ENCODE measurements around the gene ASH1L. TPM values are rescaled to one million over a fixed set of nuclear protein-coding genes. Genes with fewer than 3 reads are reported as not detected.

ASH1L gene
- total RNA-seq, 1 donor = 44.8 TPM

DNA sequence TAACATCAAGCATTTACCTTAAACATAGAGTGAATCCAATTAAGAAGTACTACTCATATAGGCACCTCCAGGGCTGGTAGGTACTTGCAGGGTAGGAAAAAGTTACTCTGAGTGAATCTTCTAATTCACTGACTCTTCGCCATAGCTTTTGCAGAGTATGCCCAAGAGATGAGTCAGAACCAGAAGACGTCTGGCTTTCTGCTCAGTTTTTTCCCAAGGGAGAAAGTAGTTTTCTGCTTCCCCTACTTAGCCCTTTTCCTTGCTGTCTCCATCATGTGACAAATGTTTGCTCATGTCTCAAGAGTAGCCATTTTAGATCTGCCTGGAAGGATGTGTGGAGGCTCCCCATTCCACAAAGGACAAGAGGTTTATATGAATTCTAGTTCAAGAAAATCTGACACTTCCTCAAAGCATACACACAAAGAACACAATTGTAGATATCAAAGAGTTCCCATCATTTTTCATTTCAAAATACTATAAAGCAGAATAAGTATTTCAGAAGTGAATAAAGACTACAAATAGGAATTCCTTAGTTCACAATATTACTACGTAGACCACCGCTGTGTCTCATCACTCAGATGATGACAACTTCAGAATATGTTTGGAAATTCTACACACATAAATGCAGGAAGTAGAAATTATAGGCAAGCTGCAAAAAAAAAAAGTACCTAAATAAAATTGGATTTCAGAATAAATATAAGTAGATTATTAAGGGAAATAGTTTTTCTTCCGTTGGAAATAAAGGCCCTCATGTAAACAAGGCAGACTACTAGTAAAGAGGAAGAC is 98.5 kb downstream of the ASH1L start:
- DNase-seq (ENCODE audit: low read depth) = peak; percentile 95
- H3K4me3 ChIP-seq (ENCODE audit: low read depth, low read length) = no peak overlapping the region
- TF ChIP-seq, protein P1, sequence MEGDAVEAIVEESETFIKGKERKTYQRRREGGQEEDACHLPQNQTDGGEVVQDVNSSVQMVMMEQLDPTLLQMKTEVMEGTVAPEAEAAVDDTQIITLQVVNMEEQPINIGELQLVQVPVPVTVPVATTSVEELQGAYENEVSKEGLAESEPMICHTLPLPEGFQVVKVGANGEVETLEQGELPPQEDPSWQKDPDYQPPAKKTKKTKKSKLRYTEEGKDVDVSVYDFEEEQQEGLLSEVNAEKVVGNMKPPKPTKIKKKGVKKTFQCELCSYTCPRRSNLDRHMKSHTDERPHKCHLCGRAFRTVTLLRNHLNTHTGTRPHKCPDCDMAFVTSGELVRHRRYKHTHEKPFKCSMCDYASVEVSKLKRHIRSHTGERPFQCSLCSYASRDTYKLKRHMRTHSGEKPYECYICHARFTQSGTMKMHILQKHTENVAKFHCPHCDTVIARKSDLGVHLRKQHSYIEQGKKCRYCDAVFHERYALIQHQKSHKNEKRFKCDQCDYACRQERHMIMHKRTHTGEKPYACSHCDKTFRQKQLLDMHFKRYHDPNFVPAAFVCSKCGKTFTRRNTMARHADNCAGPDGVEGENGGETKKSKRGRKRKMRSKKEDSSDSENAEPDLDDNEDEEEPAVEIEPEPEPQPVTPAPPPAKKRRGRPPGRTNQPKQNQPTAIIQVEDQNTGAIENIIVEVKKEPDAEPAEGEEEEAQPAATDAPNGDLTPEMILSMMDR (IDR thresholded peaks at IDR 0.05; ENCODE audit: insufficient read depth, low read length) = no peak

DNA sequence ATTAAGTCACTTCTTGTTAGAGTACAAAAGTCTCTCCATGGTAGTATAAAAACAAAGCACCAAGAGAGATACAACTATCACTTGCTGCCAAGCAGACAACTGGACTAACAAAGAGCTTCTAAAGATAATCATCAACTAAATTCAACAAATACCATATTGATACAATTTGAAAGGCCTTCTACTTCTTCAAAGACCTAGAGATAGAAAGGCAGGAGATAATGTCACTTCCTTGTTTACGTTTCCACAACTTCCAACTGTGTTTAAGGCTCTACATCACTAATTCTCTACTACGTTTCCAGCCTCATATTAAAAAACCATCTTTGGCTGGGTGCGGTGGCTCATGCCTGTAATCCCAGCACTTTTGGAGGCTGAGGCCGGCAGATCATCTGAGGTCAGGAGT is 104.5 kb downstream of the ASH1L start:
- H3K4me3 ChIP-seq (ENCODE audit: low read depth, low read length) = no peak overlapping the region
- DNase-seq (ENCODE audit: low read depth) = no peak
- TF ChIP-seq, protein P1 (IDR thresholded peaks at IDR 0.05; ENCODE audit: insufficient read depth, low read length) = no peak

DNA sequence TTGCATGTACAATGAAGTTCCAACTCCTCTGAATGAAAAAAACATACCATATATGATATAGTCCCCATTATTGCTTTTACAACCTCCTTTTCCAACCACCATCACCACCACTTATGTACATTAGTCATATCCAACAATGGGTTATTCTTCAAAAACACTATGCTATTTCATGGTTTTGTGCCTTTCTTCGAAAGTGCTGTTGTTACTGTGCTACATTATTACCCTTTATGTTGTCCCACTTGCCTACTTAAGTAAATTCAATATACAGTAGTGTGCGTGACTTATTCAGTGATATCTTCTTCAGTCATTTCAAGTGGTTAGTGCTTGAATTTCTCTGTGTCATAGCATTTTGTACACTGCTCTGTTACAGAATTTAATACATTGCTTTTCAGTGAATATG is 105.3 kb downstream of the ASH1L start:
- no peak overlapping the region for H3K4me3 ChIP-seq (ENCODE audit: low read depth, low read length)

DNA sequence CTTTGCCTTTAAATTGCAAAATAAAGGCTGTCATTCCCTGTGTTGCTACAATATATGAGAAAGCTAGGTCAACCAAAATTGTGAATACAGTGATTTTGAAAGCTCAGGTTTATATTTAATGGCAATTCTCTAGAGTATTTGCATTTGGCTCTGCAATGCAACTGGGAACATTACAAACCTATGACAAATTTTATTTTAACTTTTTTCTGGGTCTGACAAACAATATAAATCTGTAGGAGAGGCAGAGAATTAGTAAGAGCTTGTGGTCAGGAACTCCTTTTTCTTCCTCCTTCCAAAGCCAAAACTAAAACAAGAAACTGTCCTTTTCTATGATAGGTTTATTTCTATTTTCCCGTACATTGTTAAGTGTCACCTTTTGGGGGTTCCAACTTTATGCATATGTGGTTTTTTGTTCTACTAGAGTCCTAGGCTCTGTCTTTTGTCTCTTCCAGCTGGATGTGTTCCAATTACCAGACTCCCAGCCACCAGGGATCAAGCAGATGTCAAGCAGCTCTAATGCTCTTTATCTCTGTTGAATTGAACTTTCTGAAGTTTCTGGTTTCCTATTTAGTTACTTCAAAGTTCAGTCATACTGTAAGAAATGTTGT is 106.9 kb downstream of the ASH1L start:
- no peak overlapping the region for H3K4me3 ChIP-seq (ENCODE audit: low read depth, low read length)
- TF ChIP-seq, protein P1 (IDR thresholded peaks at IDR 0.05; ENCODE audit: insufficient read depth, low read length) = no peak
- peak; percentile 71 for DNase-seq (ENCODE audit: low read depth)

More for the DNA sequence above, 105.3 kb downstream of the ASH1L start:
- TF ChIP-seq, protein P1 (IDR thresholded peaks at IDR 0.05; ENCODE audit: insufficient read depth, low read length) = no peak
- no peak for DNase-seq (ENCODE audit: low read depth)

DNA sequence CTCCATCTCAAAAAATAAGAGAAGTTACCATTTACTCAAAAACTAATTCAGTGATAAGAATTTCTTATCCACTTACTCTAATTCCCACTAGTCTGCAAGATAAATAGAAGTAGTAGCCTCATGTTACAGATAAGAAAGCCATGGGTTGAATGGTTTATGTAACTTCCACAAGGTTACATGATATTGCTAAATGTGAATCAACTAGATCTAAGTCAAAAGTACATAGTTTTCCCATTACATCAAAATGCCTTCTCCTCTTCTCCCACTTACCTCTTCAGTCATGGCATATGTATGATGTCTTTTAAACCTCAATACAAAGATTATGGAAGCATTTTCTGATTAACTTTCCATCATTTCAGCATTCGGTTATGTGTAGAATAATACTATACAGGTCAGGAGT is 108.5 kb downstream of the ASH1L start:
- TF ChIP-seq, protein P1 (IDR thresholded peaks at IDR 0.05; ENCODE audit: insufficient read depth, low read length) = no peak
- peak; percentile 72 for DNase-seq (ENCODE audit: low read depth)
- no peak overlapping the region for H3K4me3 ChIP-seq (ENCODE audit: low read depth, low read length)

DNA sequence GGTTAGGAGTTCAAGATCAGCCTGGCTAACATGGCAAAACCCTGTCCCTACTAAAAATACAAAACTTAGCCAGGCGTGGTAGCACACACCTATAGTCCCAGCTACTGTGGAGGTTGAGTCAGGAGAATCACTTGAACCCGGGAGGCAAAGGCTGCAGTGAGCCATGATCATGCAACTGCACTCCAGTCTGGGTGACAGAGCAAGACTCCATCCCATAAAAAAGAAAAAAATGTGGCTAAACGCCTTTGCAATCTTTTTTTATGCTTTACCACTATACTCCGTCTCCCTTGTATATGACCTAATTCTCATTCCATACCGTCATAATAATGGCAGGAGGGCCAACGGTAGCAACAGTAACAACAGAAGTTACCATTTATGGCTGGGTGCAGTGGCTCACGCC is 109.5 kb downstream of the ASH1L start:
- TF ChIP-seq, protein P1 (IDR thresholded peaks at IDR 0.05; ENCODE audit: insufficient read depth, low read length) = no peak
- no peak for DNase-seq (ENCODE audit: low read depth)
- no peak overlapping the region for H3K4me3 ChIP-seq (ENCODE audit: low read depth, low read length)

Data from fibroblast of the aortic adventitia (primary cell).